SK-N-SH treated with all-trans-retinoic acid at 6 μM for 48 hours (cell line): ENCODE measurements around the gene MAPKAPK2.

Experiments used
- ZFP3 ChIP-seq: fragments of 250-450 bp; sonication (Bioruptor Pico); IDR thresholded peaks from 2 replicates; pipeline ENCODE4 v1.5.0; 2020; ENCODE audit warnings: mild to moderate bottlenecking, moderate library complexity
- ZFP30 ChIP-seq: fragments of 450-650 bp; formaldehyde crosslinking; IDR thresholded peaks from 2 replicates; pipeline ENCODE4 v1.5.0; 2022; ENCODE audit warnings: mild to moderate bottlenecking, moderate library complexity
- ZNF70 ChIP-seq: fragments of 450-650 bp; formaldehyde crosslinking; IDR thresholded peaks from 2 replicates; pipeline ENCODE4 v1.5.0; 2020; ENCODE audit warnings: mild to moderate bottlenecking, moderate library complexity
- TF ChIP-seq, protein P1 (sequence below): fragments of 250-450 bp; sonication (Bioruptor Pico); IDR thresholded peaks from 2 replicates; pipeline ENCODE4 v1.8.0; 2021; ENCODE audit warnings: low read depth, mild to moderate bottlenecking, moderate library complexity, borderline replicate concordance
- TF ChIP-seq, protein P2 (sequence below): fragments of 250-450 bp; sonication (Bioruptor Pico); IDR thresholded peaks from 2 replicates; pipeline ENCODE4 v1.8.0; 2020; ENCODE audit warnings: mild to moderate bottlenecking, moderate library complexity, borderline replicate concordance
- TF ChIP-seq, protein P3 (sequence below): fragments of 250-450 bp; sonication (Bioruptor Pico); IDR thresholded peaks from 2 replicates; pipeline ENCODE4 v1.5.1; 2020; ENCODE audit warnings: low read depth, mild to moderate bottlenecking, moderate library complexity
- TF ChIP-seq, protein P4 (sequence below): fragments of 250-450 bp; sonication (Bioruptor Pico); IDR thresholded peaks from 2 replicates; pipeline ENCODE4 v1.5.0; 2020; ENCODE audit warnings: mild to moderate bottlenecking, moderate library complexity

DNA sequence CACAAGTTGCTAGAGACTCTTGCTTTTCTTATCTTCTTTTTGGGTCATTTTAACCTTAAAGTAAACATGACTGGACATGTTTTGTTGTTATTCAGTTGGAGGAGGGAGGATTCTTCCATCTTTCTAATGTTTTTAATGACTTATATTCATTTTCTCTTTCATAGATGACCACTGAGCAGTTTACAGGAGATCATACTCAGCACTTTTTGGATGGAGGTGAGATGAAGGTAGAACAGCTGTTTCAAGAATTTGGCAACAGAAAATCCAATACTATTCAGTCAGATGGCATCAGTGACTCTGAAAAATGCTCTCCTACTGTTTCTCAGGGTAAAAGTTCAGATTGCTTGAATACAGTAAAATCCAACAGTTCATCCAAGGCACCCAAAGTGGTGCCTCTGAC is 37.5 kb upstream of the MAPKAPK2 start:
- TF ChIP-seq, protein P1, sequence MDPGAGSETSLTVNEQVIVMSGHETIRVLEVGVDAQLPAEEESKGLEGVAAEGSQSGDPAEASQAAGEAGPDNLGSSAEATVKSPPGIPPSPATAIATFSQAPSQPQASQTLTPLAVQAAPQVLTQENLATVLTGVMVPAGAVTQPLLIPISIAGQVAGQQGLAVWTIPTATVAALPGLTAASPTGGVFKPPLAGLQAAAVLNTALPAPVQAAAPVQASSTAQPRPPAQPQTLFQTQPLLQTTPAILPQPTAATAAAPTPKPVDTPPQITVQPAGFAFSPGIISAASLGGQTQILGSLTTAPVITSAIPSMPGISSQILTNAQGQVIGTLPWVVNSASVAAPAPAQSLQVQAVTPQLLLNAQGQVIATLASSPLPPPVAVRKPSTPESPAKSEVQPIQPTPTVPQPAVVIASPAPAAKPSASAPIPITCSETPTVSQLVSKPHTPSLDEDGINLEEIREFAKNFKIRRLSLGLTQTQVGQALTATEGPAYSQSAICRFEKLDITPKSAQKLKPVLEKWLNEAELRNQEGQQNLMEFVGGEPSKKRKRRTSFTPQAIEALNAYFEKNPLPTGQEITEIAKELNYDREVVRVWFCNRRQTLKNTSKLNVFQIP (CRISPR knock-in tag): no peak
- TF ChIP-seq, protein P2, sequence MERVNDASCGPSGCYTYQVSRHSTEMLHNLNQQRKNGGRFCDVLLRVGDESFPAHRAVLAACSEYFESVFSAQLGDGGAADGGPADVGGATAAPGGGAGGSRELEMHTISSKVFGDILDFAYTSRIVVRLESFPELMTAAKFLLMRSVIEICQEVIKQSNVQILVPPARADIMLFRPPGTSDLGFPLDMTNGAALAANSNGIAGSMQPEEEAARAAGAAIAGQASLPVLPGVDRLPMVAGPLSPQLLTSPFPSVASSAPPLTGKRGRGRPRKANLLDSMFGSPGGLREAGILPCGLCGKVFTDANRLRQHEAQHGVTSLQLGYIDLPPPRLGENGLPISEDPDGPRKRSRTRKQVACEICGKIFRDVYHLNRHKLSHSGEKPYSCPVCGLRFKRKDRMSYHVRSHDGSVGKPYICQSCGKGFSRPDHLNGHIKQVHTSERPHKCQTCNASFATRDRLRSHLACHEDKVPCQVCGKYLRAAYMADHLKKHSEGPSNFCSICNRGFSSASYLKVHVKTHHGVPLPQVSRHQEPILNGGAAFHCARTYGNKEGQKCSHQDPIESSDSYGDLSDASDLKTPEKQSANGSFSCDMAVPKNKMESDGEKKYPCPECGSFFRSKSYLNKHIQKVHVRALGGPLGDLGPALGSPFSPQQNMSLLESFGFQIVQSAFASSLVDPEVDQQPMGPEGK (CRISPR knock-in tag): no peak
- TF ChIP-seq, protein P3, sequence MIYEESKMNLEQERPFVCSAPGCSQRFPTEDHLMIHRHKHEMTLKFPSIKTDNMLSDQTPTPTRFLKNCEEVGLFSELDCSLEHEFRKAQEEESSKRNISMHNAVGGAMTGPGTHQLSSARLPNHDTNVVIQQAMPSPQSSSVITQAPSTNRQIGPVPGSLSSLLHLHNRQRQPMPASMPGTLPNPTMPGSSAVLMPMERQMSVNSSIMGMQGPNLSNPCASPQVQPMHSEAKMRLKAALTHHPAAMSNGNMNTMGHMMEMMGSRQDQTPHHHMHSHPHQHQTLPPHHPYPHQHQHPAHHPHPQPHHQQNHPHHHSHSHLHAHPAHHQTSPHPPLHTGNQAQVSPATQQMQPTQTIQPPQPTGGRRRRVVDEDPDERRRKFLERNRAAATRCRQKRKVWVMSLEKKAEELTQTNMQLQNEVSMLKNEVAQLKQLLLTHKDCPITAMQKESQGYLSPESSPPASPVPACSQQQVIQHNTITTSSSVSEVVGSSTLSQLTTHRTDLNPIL (CRISPR knock-in tag): no peak
- TF ChIP-seq ZNF70 (CRISPR knock-in tag) (no peak), ZFP30 (CRISPR knock-in tag) (no peak), ZFP3 (CRISPR knock-in tag) (no peak)
- TF ChIP-seq, protein P4, sequence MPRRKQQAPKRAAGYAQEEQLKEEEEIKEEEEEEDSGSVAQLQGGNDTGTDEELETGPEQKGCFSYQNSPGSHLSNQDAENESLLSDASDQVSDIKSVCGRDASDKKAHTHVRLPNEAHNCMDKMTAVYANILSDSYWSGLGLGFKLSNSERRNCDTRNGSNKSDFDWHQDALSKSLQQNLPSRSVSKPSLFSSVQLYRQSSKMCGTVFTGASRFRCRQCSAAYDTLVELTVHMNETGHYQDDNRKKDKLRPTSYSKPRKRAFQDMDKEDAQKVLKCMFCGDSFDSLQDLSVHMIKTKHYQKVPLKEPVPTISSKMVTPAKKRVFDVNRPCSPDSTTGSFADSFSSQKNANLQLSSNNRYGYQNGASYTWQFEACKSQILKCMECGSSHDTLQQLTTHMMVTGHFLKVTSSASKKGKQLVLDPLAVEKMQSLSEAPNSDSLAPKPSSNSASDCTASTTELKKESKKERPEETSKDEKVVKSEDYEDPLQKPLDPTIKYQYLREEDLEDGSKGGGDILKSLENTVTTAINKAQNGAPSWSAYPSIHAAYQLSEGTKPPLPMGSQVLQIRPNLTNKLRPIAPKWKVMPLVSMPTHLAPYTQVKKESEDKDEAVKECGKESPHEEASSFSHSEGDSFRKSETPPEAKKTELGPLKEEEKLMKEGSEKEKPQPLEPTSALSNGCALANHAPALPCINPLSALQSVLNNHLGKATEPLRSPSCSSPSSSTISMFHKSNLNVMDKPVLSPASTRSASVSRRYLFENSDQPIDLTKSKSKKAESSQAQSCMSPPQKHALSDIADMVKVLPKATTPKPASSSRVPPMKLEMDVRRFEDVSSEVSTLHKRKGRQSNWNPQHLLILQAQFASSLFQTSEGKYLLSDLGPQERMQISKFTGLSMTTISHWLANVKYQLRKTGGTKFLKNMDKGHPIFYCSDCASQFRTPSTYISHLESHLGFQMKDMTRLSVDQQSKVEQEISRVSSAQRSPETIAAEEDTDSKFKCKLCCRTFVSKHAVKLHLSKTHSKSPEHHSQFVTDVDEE (CRISPR knock-in tag): no peak
